Mesenchymal stem cell (in vitro differentiated cells and primary cell): ENCODE results near the gene IGLON5.

ENCODE experiments used
- DNase-seq: peaks from one replicate; pipeline ENCODE4 v3.0.0-alpha.2; 2013
- H2AFZ ChIP-seq: one replicate; pipeline ENCODE4 v1.6.1; 2013; ENCODE audit warnings: low read depth, mild to moderate bottlenecking, control low read depth, inconsistent platforms, low read length, moderate library complexity
- H2AK5ac ChIP-seq: 2 replicates; pipeline ENCODE4 v1.6.1; 2013; ENCODE audit warnings: low read length, moderate library complexity, mild to moderate bottlenecking, inconsistent platforms; ENCODE audit not compliant: severe bottlenecking
- H2BK120ac ChIP-seq: one replicate; pipeline ENCODE4 v1.6.1; 2013; ENCODE audit warnings: low read depth, mild to moderate bottlenecking, inconsistent platforms, low read length, moderate library complexity
- H2BK12ac ChIP-seq, 2 experiments: one replicate each; pipeline ENCODE4 v1.6.1; 2013; ENCODE audit warnings: inconsistent platforms in 2 of 2, low read length in 2 of 2, mild to moderate bottlenecking in 2 of 2, moderate library complexity in 2 of 2, control low read depth in 1 of 2
- H2BK15ac ChIP-seq: one replicate; pipeline ENCODE4 v1.6.1; 2013; ENCODE audit warnings: mild to moderate bottlenecking, low read depth, inconsistent platforms; ENCODE audit not compliant: poor library complexity, severe bottlenecking
- H2BK5ac ChIP-seq: 2 replicates; pipeline ENCODE4 v1.6.1; 2013; ENCODE audit warnings: low read depth, mild to moderate bottlenecking, low read length, control low read depth, inconsistent platforms; ENCODE audit not compliant: poor library complexity, severe bottlenecking
- H3K14ac ChIP-seq, 2 experiments: one replicate each; pipeline ENCODE4 v1.6.1; 2013; ENCODE audit warnings: inconsistent platforms in 2 of 2, low read length in 2 of 2, control low read depth in 1 of 2, mild to moderate bottlenecking in 1 of 2, moderate library complexity in 1 of 2
- H3K18ac ChIP-seq, 2 experiments: one replicate each; pipeline ENCODE4 v1.6.1; 2013; ENCODE audit warnings: inconsistent platforms in 2 of 2, low read length in 2 of 2, control low read depth in 1 of 2, low read depth in 1 of 2, mild to moderate bottlenecking in 1 of 2
- H3K23ac ChIP-seq, 2 experiments: one replicate each; pipeline ENCODE4 v1.6.1; 2013; ENCODE audit warnings: inconsistent platforms in 2 of 2, low read length in 2 of 2, mild to moderate bottlenecking in 2 of 2, moderate library complexity in 2 of 2, control low read depth in 1 of 2
- H3K27ac ChIP-seq: 2 replicates; pipeline ENCODE4 v1.5.1; 2013; ENCODE audit warnings: mild to moderate bottlenecking, moderate library complexity, low read length, control low read depth, inconsistent platforms; ENCODE audit not compliant: poor library complexity, severe bottlenecking
- H3K27me3 ChIP-seq, 2 experiments: 2 replicates each; pipeline versions ENCODE4 v1.6.1 to v1.7.0; 2013; ENCODE audit warnings: low read length in 2 of 2, mild to moderate bottlenecking in 2 of 2, moderate library complexity in 2 of 2, control low read depth in 1 of 2, inconsistent platforms in 1 of 2; ENCODE audit not compliant: control insufficient read depth in 1 of 2, insufficient read depth in 1 of 2
- H3K36me3 ChIP-seq, 2 experiments: 2 replicates each; pipeline versions ENCODE4 v1.6.1 to v1.7.0; 2013; ENCODE audit warnings: low read length in 2 of 2, control low read depth in 1 of 2, inconsistent platforms in 1 of 2, low read depth in 1 of 2, mild to moderate bottlenecking in 1 of 2; ENCODE audit not compliant: insufficient read depth in 2 of 2, control insufficient read depth in 1 of 2
- H3K4ac ChIP-seq, 2 experiments: one replicate each; pipeline ENCODE4 v1.6.1; 2013; ENCODE audit warnings: inconsistent platforms in 2 of 2, low read length in 2 of 2, mild to moderate bottlenecking in 2 of 2, moderate library complexity in 2 of 2, control low read depth in 1 of 2, low read depth in 1 of 2
- H3K4me1 ChIP-seq: 2 replicates; pipeline ENCODE4 v1.6.1; 2013; ENCODE audit warnings: low read depth, low read length, control low read depth; ENCODE audit not compliant: control insufficient read depth, insufficient read depth
- H3K4me2 ChIP-seq: 2 replicates; pipeline ENCODE4 v1.6.1; 2013; ENCODE audit warnings: low read length, mild to moderate bottlenecking, inconsistent platforms; ENCODE audit not compliant: poor library complexity, severe bottlenecking
- H3K4me3 ChIP-seq, 2 experiments: 2 replicates each; pipeline versions ENCODE4 v1.5.1 to v1.7.0; 2013; ENCODE audit warnings: low read length in 2 of 2, mild to moderate bottlenecking in 2 of 2, control low read depth in 1 of 2, low read depth in 1 of 2; ENCODE audit not compliant: insufficient read depth in 1 of 2
- H3K79me1 ChIP-seq: replicated peaks from 2 replicates; pipeline ENCODE4 v1.6.1; 2013; ENCODE audit warnings: mild to moderate bottlenecking, control low read depth, low read length, inconsistent platforms; ENCODE audit not compliant: poor library complexity, severe bottlenecking
- H3K9ac ChIP-seq: 2 replicates; pipeline ENCODE4 v1.7.0; 2013; ENCODE audit warnings: mild to moderate bottlenecking, low read length, moderate library complexity
- H3K9me3 ChIP-seq: 2 replicates; pipeline ENCODE4 v1.7.0; 2013; ENCODE audit warnings: mild to moderate bottlenecking, low read length; ENCODE audit not compliant: control insufficient read depth
- H4K8ac ChIP-seq: one replicate; pipeline ENCODE4 v1.6.1; 2013; ENCODE audit warnings: inconsistent platforms, mild to moderate bottlenecking, low read length, moderate library complexity
- H4K91ac ChIP-seq: one replicate; pipeline ENCODE4 v1.6.1; 2013; ENCODE audit warnings: mild to moderate bottlenecking, low read length, inconsistent platforms
- WGBS: methylation state at CpG from one replicate; pipeline ENCODE4 v1.1.7; 2013; ENCODE audit warnings: mixed read lengths; 5-methylcytosine and 5-hydroxymethylcytosine counted together

Gene IGLON5

DNA sequence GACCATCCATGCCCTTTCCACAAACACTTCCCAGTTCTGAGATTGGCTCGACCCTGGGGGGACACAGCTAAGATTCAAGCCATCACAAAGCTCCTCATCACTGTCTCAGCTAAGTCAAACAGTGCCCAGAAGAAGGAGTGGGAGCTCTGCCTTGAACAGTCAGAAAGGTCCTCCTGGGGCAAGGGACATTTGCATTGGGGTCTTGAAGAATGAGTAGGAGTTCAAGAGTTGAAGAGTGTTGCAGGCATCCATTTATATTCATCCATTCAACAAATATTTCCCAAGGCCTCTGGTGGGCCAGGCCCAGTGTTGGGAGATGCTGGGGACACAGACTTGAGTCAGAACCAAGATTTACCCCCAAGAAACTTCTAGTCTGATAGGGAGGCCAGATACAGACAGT is 6.5 kb downstream of the IGLON5 start:
- Histone ChIP-seq H3K9me3 (no peaks in the 10 kb centered on the region), H2AFZ (no peak overlapping the region), H3K4me2 (no peak overlapping the region), H3K14ac (no peak overlapping the region), H3K18ac (no peak overlapping the region), H3K36me3 (no peaks in the 10 kb centered on the region), H3K23ac (no peak overlapping the region), H3K27me3 (peaks cover 2 to 23% of the 10 kb centered on the region in 2 experiments), H2BK15ac (no peak overlapping the region), H3K4ac (no peak overlapping the region), H3K4me1 (no peaks in the 10 kb centered on the region), H4K91ac (no peak overlapping the region), H3K27ac (no peak overlapping the region), H3K4me3 (no peak overlapping the region), H2AK5ac (no peak overlapping the region), H4K8ac (no peak overlapping the region), H2BK5ac (no peak overlapping the region), H2BK120ac (no peak overlapping the region), H3K9ac (no peak overlapping the region), H3K79me1 (no peaks in the 10 kb centered on the region), H2BK12ac (no peak overlapping the region)
- WGBS, result 0% methylated on average over 1 of the region's 1 CpG
- no peak for DNase-seq

DNA sequence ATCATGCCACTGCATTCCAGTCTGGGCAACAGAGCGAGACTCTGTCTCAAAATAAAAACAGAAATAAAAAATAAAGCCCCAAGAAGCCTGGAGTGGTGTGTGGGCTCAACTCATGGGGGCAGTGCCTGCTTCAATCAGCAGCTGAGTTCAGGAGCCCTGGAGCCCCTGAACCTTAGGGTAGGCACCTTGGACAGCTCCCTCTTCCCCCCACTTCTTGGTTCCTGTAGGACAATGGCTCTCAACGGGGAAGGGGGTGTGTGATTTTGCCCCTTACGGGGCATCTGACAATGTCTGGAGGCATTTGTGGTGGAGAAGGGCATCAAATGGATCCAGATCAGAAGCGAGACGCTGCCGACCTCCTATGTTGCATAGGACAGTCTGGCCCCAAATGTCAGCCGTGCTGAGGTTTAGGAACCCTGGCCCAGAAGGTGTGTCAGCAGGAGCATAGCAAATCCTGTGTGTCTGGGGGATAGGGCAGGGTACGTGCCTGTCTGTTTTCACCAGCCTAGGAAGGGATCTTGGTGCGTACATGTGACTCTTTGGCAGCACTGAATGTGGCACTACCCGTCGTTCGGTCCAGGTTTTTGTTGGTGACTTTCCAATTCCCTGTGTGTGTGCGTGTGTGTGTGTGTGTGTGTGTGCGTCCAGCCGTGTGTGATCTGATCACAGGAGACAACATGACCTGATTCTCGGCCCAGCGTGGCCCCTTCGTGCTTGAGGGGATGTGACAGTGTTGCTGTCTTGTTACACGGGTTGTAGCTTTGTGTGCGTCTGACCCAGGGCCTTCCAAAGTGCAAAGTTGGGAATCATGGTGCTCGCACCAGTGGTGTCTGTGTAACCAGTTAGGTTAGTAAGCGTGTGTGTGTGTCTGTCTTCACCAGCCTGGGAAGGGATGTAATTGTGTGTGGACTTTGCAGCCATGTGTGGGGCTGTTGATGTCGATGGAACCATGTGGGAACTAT is 7.5 kb downstream of the IGLON5 start:
- no peak overlapping the region for H3K4ac ChIP-seq
- no peak overlapping the region for H3K4me3 ChIP-seq
- H3K79me1 ChIP-seq, result no peaks in the 10 kb centered on the region
- no peak overlapping the region for H3K4me2 ChIP-seq
- H3K4me1 ChIP-seq, result no peaks in the 10 kb centered on the region
- 70% methylated on average over 22 of the region's 23 CpGs for WGBS
- H2AK5ac ChIP-seq, result no peak overlapping the region
- H3K18ac ChIP-seq, result no peak overlapping the region
- H3K23ac ChIP-seq, result no peak overlapping the region
- no peak for DNase-seq
- no peak overlapping the region for H2BK12ac ChIP-seq
- H2BK5ac ChIP-seq, result no peak overlapping the region
- H3K27me3 ChIP-seq, result peaks cover 0 to 28% of the 10 kb centered on the region in 2 experiments
- no peak overlapping the region for H3K14ac ChIP-seq
- no peak overlapping the region for H2BK120ac ChIP-seq
- no peaks in the 10 kb centered on the region for H3K9me3 ChIP-seq
- no peak overlapping the region for H4K91ac ChIP-seq
- no peak overlapping the region for H3K9ac ChIP-seq
- H2BK15ac ChIP-seq, result no peak overlapping the region
- no peak overlapping the region for H4K8ac ChIP-seq
- no peaks in the 10 kb centered on the region for H3K36me3 ChIP-seq
- H3K27ac ChIP-seq, result no peak overlapping the region
- no peak overlapping the region for H2AFZ ChIP-seq

GRCh38 chr19:51319649-51320279 is 8.3 kb downstream of the IGLON5 start:
- 91% methylated on average over 13 of the region's 14 CpGs for WGBS
- Histone ChIP-seq H3K4me3 (no peak overlapping the region), H3K9me3 (no peaks in the 10 kb centered on the region), H3K27ac (no peak overlapping the region), H3K27me3 (peaks cover 0 to 32% of the 10 kb centered on the region in 2 experiments), H2AFZ (no peak overlapping the region), H3K79me1 (no peaks in the 10 kb centered on the region), H3K9ac (no peak overlapping the region), H3K4me1 (no peaks in the 10 kb centered on the region), H3K4ac (no peak overlapping the region), H4K8ac (no peak overlapping the region), H2BK15ac (no peak overlapping the region), H3K18ac (no peak overlapping the region), H3K4me2 (no peak overlapping the region), H3K23ac (no peak overlapping the region), H3K14ac (no peak overlapping the region), H3K36me3 (no peaks in the 10 kb centered on the region), H2BK120ac (no peak overlapping the region), H2BK12ac (no peak overlapping the region), H2AK5ac (no peak overlapping the region), H4K91ac (no peak overlapping the region), H2BK5ac (no peak overlapping the region)
- DNase-seq, result no peak

DNA sequence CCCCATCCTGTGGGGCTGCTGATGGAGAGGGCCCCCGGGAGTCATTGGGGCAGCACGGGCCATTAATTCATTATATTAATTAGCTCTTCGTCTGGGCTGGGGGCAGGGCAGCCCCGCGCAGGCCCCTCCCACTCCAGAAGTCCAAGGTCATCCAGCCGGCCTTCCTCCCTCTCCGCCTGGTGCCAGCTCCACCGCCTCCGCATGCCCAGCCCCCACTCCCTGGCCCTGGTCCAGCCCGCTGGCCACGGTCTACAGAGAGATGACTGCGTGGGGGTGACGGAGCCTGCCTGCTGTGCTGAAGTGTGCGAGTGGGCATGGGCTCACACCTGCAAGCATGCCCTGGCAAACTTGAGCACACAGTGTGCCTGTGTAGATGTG is 8.8 kb downstream of the IGLON5 start:
- Histone ChIP-seq H3K4ac (no peak overlapping the region), H2BK12ac (no peak overlapping the region), H2BK120ac (no peak overlapping the region), H3K27ac (no peak overlapping the region), H3K18ac (no peak overlapping the region), H4K91ac (peak overlapping the region; percentile 34), H3K4me1 (no peaks in the 10 kb centered on the region), H2AFZ (no peak overlapping the region), H4K8ac (no peak overlapping the region), H3K27me3 (peaks cover 0 to 30% of the 10 kb centered on the region in 2 experiments), H3K36me3 (no peaks in the 10 kb centered on the region), H3K9ac (no peak overlapping the region), H3K23ac (no peak overlapping the region), H3K79me1 (no peaks in the 10 kb centered on the region), H3K4me2 (no peak overlapping the region), H3K9me3 (no peaks in the 10 kb centered on the region), H2AK5ac (no peak overlapping the region), H2BK5ac (no peak overlapping the region), H3K14ac (no peak overlapping the region), H3K4me3 (no peak overlapping the region), H2BK15ac (no peak overlapping the region)
- WGBS, result 78% methylated on average over 14 of the region's 14 CpGs
- DNase-seq, result no peak
